ENCODE measurements around the gene LRRC55. TPM values are rescaled to one million over a fixed set of nuclear protein-coding genes. Genes with fewer than 3 reads are reported as not detected.

Gene LRRC55
- total RNA-seq, 4 donors from 2014 or later: 0.11 to 0.29 TPM; not detected in 2

- intact Hi-C loops (cut with DNase I): no loop called here
- DNase-seq: no peak
- H3K27ac ChIP-seq: no peak overlapping the region
- no peaks in the 10 kb centered on the region for H3K27me3 ChIP-seq
- no peaks in the 10 kb centered on the region for H3K36me3 ChIP-seq
- no peak for TF ChIP-seq POLR2A (IDR thresholded peaks at IDR 0.05)
- WGBS, 2 donors: 90 to 91% methylated on average over 1 of the region's 1 CpG
- H3K4me3 ChIP-seq (replicated peaks in 1 of 3): no peak overlapping the region
- peaks cover 11 to 20% of the 10 kb centered on the region in 2 donors for H3K4me1 ChIP-seq
- H3K9me3 ChIP-seq: no peaks in the 10 kb centered on the region
Measured at GRCh38 chr11:57158599-57158998, 23.2 kb upstream of the LRRC55 start.

GRCh38 chr11:57160665-57161064 lies 21.1 kb upstream of the LRRC55 start:
- Histone ChIP-seq H3K9me3 (no peaks in the 10 kb centered on the region), H3K4me3 (replicated peaks in 1 of 3) (no peak overlapping the region), H3K27ac (peak overlapping the region in 1 of 3 donors; percentile 63), H3K27me3 (no peaks in the 10 kb centered on the region), H3K36me3 (no peaks in the 10 kb centered on the region), H3K4me1 (peaks cover 11 to 20% of the 10 kb centered on the region in 2 donors)
- intact Hi-C loops (cut with DNase I): no loop called here
- WGBS, 2 donors: 71 to 90% methylated on average over 2 of the region's 2 CpGs
- TF ChIP-seq CTCF (IDR thresholded peaks at IDR 0.05): no peak
- TF ChIP-seq POLR2A (IDR thresholded peaks at IDR 0.05): no peak
- no peak for DNase-seq

GRCh38 chr11:57161351-57161750 lies 20.4 kb upstream of the LRRC55 start:
- H3K27ac ChIP-seq: peak overlapping the region; percentile 42 to 63 (median 49)
- TF ChIP-seq CTCF (IDR thresholded peaks at IDR 0.05) (no peak), POLR2A (IDR thresholded peaks at IDR 0.05) (no peak)
- no peak overlapping the region for H3K4me3 ChIP-seq (replicated peaks in 1 of 3)
- WGBS, 2 donors: 50 to 59% methylated on average over 5 of the region's 5 CpGs
- H3K36me3 ChIP-seq: no peaks in the 10 kb centered on the region
- intact Hi-C loops (cut with DNase I): no loop called here
- no peaks in the 10 kb centered on the region for H3K27me3 ChIP-seq
- no peaks in the 10 kb centered on the region for H3K9me3 ChIP-seq
- peak in 1 of 2 donors; percentile 29 for DNase-seq
- peaks cover 11 to 20% of the 10 kb centered on the region in 2 donors for H3K4me1 ChIP-seq

- peak overlapping the region in 1 of 3 donors; percentile 63 for H3K27ac ChIP-seq
- 74 to 84% methylated on average over 6 of the region's 6 CpGs for WGBS, 2 donors
- H3K4me1 ChIP-seq: peaks cover 11 to 20% of the 10 kb centered on the region in 2 donors
- H3K4me3 ChIP-seq (replicated peaks in 1 of 3): no peak overlapping the region
- TF ChIP-seq CTCF (IDR thresholded peaks at IDR 0.05) (no peak), POLR2A (IDR thresholded peaks at IDR 0.05) (no peak)
- H3K9me3 ChIP-seq: no peaks in the 10 kb centered on the region
- intact Hi-C loops (cut with DNase I): no loop called here
- no peaks in the 10 kb centered on the region for H3K27me3 ChIP-seq
- no peaks in the 10 kb centered on the region for H3K36me3 ChIP-seq
- DNase-seq: no peak
Measured at GRCh38 chr11:57162179-57162898, 19.4 kb upstream of the LRRC55 start.

GRCh38 chr11:57163160-57163868 lies 18.4 kb upstream of the LRRC55 start:
- WGBS, 2 donors: 64 to 72% methylated on average over 6 of the region's 6 CpGs
- intact Hi-C loops (cut with DNase I): no loop called here
- Histone ChIP-seq H3K4me3 (replicated peaks in 1 of 3) (no peak overlapping the region), H3K9me3 (no peaks in the 10 kb centered on the region), H3K36me3 (no peaks in the 10 kb centered on the region), H3K27me3 (no peaks in the 10 kb centered on the region), H3K4me1 (peaks cover 11 to 20% of the 10 kb centered on the region in 2 donors), H3K27ac (no peak overlapping the region)
- TF ChIP-seq CTCF (IDR thresholded peaks at IDR 0.05) (no peak), POLR2A (IDR thresholded peaks at IDR 0.05) (no peak)
- no peak for DNase-seq

Data from thyroid gland (tissue), 4 donors.